B cell (primary cell): Measurements from ENCODE around the gene BICDL1.

Source experiments
- EZH2 ChIP-seq: IDR thresholded peaks from 2 replicates; pipeline ENCODE4 v1.6.1; 2012; ENCODE audit warnings: borderline replicate concordance, low read depth, mild to moderate bottlenecking, moderate library complexity, low read length; ENCODE audit not compliant: insufficient read depth, poor library complexity, severe bottlenecking
- TF ChIP-seq, protein P1 (sequence below): fragments of 200-600 bp; IDR thresholded peaks from one replicate; pipeline ENCODE4 v1.8.0; 2022; ENCODE audit warnings: antibody characterized with exemption, mild to moderate bottlenecking

DNA sequence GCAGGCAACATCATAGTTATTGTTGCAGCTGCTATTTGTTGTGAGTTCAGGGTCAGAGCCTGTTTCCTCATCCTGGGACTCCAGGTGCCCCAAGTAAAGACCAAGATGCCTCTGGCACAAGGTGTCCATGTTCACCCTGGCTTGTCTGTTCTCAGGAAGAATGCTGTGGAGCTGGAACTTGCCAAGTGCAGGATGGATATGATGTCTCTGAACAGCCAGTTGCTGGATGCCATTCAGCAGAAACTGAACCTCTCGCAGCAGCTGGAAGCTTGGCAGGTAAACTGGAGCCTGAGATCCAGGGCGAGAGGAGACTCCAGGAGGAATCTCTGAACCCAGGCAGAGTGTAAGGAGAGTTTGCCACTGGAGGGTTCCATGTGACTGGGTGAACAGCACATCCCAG is 100.8 kb downstream of the BICDL1 start:
- TF ChIP-seq, protein P1, sequence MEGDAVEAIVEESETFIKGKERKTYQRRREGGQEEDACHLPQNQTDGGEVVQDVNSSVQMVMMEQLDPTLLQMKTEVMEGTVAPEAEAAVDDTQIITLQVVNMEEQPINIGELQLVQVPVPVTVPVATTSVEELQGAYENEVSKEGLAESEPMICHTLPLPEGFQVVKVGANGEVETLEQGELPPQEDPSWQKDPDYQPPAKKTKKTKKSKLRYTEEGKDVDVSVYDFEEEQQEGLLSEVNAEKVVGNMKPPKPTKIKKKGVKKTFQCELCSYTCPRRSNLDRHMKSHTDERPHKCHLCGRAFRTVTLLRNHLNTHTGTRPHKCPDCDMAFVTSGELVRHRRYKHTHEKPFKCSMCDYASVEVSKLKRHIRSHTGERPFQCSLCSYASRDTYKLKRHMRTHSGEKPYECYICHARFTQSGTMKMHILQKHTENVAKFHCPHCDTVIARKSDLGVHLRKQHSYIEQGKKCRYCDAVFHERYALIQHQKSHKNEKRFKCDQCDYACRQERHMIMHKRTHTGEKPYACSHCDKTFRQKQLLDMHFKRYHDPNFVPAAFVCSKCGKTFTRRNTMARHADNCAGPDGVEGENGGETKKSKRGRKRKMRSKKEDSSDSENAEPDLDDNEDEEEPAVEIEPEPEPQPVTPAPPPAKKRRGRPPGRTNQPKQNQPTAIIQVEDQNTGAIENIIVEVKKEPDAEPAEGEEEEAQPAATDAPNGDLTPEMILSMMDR, result no peak
- no peak for TF ChIP-seq EZH2
